K562 (cell line): ENCODE results near the gene TDRKH. TPM values are rescaled to one million over a fixed set of nuclear protein-coding genes. Genes with fewer than 3 reads are reported as not detected.

ENCODE experiments used
- ATAC-seq: fragments of 200-7000 bp; cut with Tn5 transposase; 3 replicates; pipeline ENCODE4 v1.9.1; 2020; ENCODE audit warnings: moderate library complexity
- BruUV-seq: library from RNA; stranded (reverse); fragments of 400-500 nt; replicated peaks from 2 replicates; lab custom pipeline; 2021; lab: Mats Ljungman, UMichigan
- CTCF ChIA-PET: fragments of 300-600 bp; formaldehyde crosslinking; extraction: SDS; loops from one replicate; lab custom pipeline; 2021; ENCODE audit warnings: low intra/inter-chr PET ratio; lab: Yijun Ruan, JAX
- POLR2A ChIA-PET: fragments of 300-600, 350-650 bp; sonication (Branson Sonifier 250); formaldehyde crosslinking; extraction: SDS; loops from one replicate; lab custom pipeline; 2021; ENCODE audit warnings: antibody characterized with exemption, inconsistent platforms; lab: Yijun Ruan, JAX
- DNase-seq, 4 experiments: peaks; one replicate each; pipeline versions ENCODE4 v3.0.0 to v3.0.0-alpha.2; 2011 to 2018; ENCODE audit warnings: low spot score in 3 of 4, mixed read lengths in 3 of 4; ENCODE audit errors: extremely low read depth in 1 of 4
- FAIRE-seq: peaks from 2 replicates; lab custom pipeline; 2011; peaks lifted over from hg19 to GRCh38; lab: Jason Lieb, UNC
- H2AFZ ChIP-seq: 2 replicates; pipeline ENCODE4 v1.6.0; 2011; ENCODE audit warnings: low read depth, low read length, control low read depth, inconsistent platforms
- H3K27ac ChIP-seq: fragments of 200-600 bp; 3 replicates; pipeline ENCODE4 v1.8.0; 2011; ENCODE audit warnings: low read depth, mild to moderate bottlenecking, control low read depth, inconsistent platforms, low read length, moderate library complexity, mixed read lengths; ENCODE audit errors: extremely low read depth
- H3K27me3 ChIP-seq, 2 experiments: fragments of 300-600 bp in 1 of 2; 2 replicates in 1 of 2; 3 replicates in 1 of 2; pipeline versions ENCODE4 v1.6.0 to v1.8.0; 2011; ENCODE audit warnings: inconsistent platforms in 2 of 2, low read length in 2 of 2, mild to moderate bottlenecking in 1 of 2, mixed read lengths in 1 of 2, moderate library complexity in 1 of 2; ENCODE audit not compliant: control insufficient read depth in 2 of 2, insufficient read depth in 2 of 2
- H3K36me3 ChIP-seq: fragments of 300-600 bp; 3 replicates; pipeline ENCODE4 v1.8.0; 2011; ENCODE audit warnings: mild to moderate bottlenecking, low read length, inconsistent platforms; ENCODE audit not compliant: control insufficient read depth, insufficient read depth
- H3K4me1 ChIP-seq, 2 experiments: fragments of 200-600 bp in 1 of 2; replicated peaks in 1 of 2; 2 replicates in 1 of 2; 3 replicates in 1 of 2; pipeline versions ENCODE4 v1.5.1 to v1.8.0; 2011; ENCODE audit warnings: inconsistent platforms in 2 of 2, low read length in 2 of 2, mild to moderate bottlenecking in 1 of 2, mixed read lengths in 1 of 2, moderate library complexity in 1 of 2; ENCODE audit not compliant: control insufficient read depth in 2 of 2, insufficient read depth in 2 of 2
- H3K4me2 ChIP-seq: 2 replicates; pipeline ENCODE4 v1.6.1; 2011; ENCODE audit warnings: low read length, control low read depth, inconsistent platforms, mixed read lengths; ENCODE audit not compliant: insufficient read depth
- H3K4me3 ChIP-seq: fragments of 200-600 bp; sonication (generic), shearing (Covaris generic); 2 replicates; pipeline ENCODE4 v1.5.1; 2016; ENCODE audit warnings: control low read depth, inconsistent platforms
- H3K79me2 ChIP-seq: fragments of 200-600 bp; 3 replicates; pipeline ENCODE4 v1.8.0; 2011; ENCODE audit warnings: low read length, inconsistent platforms; ENCODE audit not compliant: control insufficient read depth, insufficient read depth
- H3K9ac ChIP-seq, 2 experiments: 2 replicates each; pipeline versions ENCODE4 v1.6.0 to v1.6.1; 2011; ENCODE audit warnings: low read depth in 2 of 2, low read length in 2 of 2, control low read depth in 1 of 2, inconsistent platforms in 1 of 2, mild to moderate bottlenecking in 1 of 2, mixed read lengths in 1 of 2; ENCODE audit not compliant: insufficient read depth in 1 of 2
- H3K9me1 ChIP-seq: one replicate; pipeline ENCODE4 v1.6.0; 2011; ENCODE audit warnings: inconsistent platforms, mild to moderate bottlenecking, low read length, moderate library complexity; ENCODE audit not compliant: control insufficient read depth, insufficient read depth
- H3K9me3 ChIP-seq: replicated peaks from 2 replicates; pipeline ENCODE4 v1.5.1; 2011; ENCODE audit warnings: low read depth, low read length, inconsistent platforms; ENCODE audit not compliant: control insufficient read depth, insufficient read depth
- H4K20me1 ChIP-seq: replicated peaks from 2 replicates; pipeline ENCODE4 v1.6.1; 2011; ENCODE audit warnings: low read length, inconsistent platforms, mixed read lengths; ENCODE audit not compliant: control insufficient read depth, insufficient read depth
- CTCF ChIP-seq, 3 experiments: IDR thresholded peaks in 2 of 3; conservative IDR thresholded peaks in 1 of 3; 2 replicates each; pipeline ENCODE4 v1.5.1; 2011 to 2012; ENCODE audit warnings: low read length in 3 of 3, mild to moderate bottlenecking in 3 of 3, control low read depth in 2 of 3, improper control_type of control experiment in 1 of 3, inconsistent platforms in 1 of 3, low read depth in 1 of 3, mixed read lengths in 1 of 3, moderate library complexity in 1 of 3; ENCODE audit not compliant: insufficient read depth in 2 of 3
- EGR1 ChIP-seq: fragments of 450-650 bp; conservative IDR thresholded peaks from 2 replicates; pipeline ENCODE4 v1.6.1; 2017; ENCODE audit warnings: mild to moderate bottlenecking
- ID3 ChIP-seq, 2 experiments: fragments of 250-450 bp in 1 of 2; fragments of 450-650 bp in 1 of 2; sonication (Bioruptor Pico) in 1 of 2; IDR thresholded peaks; 2 replicates each; pipeline versions ENCODE4 v1.6.1 to v1.8.0; 2016 to 2021; ENCODE audit warnings: mild to moderate bottlenecking in 2 of 2, moderate library complexity in 2 of 2, missing compliant biosample characterization in 1 of 2, missing genetic modification characterization in 1 of 2
- NUFIP1 ChIP-seq: fragments of 450-650 bp; IDR thresholded peaks from 2 replicates; pipeline ENCODE4 v1.6.1; 2018; ENCODE audit not compliant: partially characterized antibody
- REST ChIP-seq, 2 experiments: fragments of 450-650 bp; formaldehyde crosslinking in 1 of 2; IDR thresholded peaks; 2 replicates each; pipeline versions ENCODE4 v1.4.0 to v1.6.1; 2014 to 2020; ENCODE audit warnings: mild to moderate bottlenecking in 2 of 2, borderline replicate concordance in 1 of 2, low read depth in 1 of 2
- ZKSCAN1 ChIP-seq: fragments of 150-350 bp; IDR thresholded peaks from 2 replicates; pipeline ENCODE4 v1.6.1; 2016; ENCODE audit warnings: low read depth, low read length
- ZNF830 ChIP-seq: fragments of 250-450 bp; sonication (Bioruptor Pico); IDR thresholded peaks from 2 replicates; pipeline ENCODE4 v1.5.0; 2021; ENCODE audit warnings: mild to moderate bottlenecking
- WGBS: fragments of 100-300 bp; shearing (Covaris generic); methylation state at CpG from one replicate; pipeline ENCODE4 v1.1.6; 2016; ENCODE audit warnings: low coverage, mixed read lengths; ENCODE audit not compliant: insufficient coverage; ENCODE audit errors: missing lambda C conversion rate; 5-methylcytosine and 5-hydroxymethylcytosine counted together
- in situ Hi-C: fragments of 300-500 bp; cut with MboI; formaldehyde crosslinking; loops from 4 replicates; pipeline ENCODE4 v1.15.0; 2018; ENCODE audit warnings: inconsistent platforms, mixed read lengths
- intact Hi-C: fragments of 100-400 bp; cut with micrococcal nuclease; formaldehyde crosslinking; loops from 2 replicates; pipeline ENCODE4 v1.14.2; 2022
- polyA plus RNA-seq, 8 experiments: library from polyadenylated mRNA; depleted of rRNA in 4 of 8; stranded (reverse) in 5 of 8; unstranded in 3 of 8; fragments of >200 nt; fragmentation: Nextera tagmentation in 2 of 8; fragmentation: Illumina TruSeq in 1 of 8; extraction: Ambion mirVana in 2 of 8; extraction: Trizol in 1 of 8; gene quantifications; 2 replicates each; pipeline versions ENCODE4 v1.2.1 to v1.2.3, GENCODE V29; 2011 to 2014; ENCODE audit warnings: inconsistent platforms in 1 of 8, missing spikeins in 1 of 8
- total RNA-seq, 7 experiments: library from RNA; depleted of rRNA in 6 of 7; stranded (reverse); fragments of >200 nt in 6 of 7; fragmentation: Illumina TruSeq in 2 of 7; extraction: Trizol in 2 of 7; gene quantifications; 2 replicates each; pipeline versions ENCODE4 v1.2.1 to v1.2.3, GENCODE V29; 2011 to 2021; ENCODE audit warnings: low replicate concordance in 1 of 7
- TF ChIP-seq, protein P1 (sequence below): IDR thresholded peaks from 2 replicates; pipeline ENCODE4 v1.6.1; 2011; ENCODE audit not compliant: insufficient read length; ENCODE audit errors: extremely low read depth

TDRKH gene
- total and polyA plus RNA-seq, 9 of the 15 experiments (the other 6 are each of a cell fraction or from before 2014, with no cell fraction given), result 4.3 to 21.3 (median 8.4) TPM

DNA sequence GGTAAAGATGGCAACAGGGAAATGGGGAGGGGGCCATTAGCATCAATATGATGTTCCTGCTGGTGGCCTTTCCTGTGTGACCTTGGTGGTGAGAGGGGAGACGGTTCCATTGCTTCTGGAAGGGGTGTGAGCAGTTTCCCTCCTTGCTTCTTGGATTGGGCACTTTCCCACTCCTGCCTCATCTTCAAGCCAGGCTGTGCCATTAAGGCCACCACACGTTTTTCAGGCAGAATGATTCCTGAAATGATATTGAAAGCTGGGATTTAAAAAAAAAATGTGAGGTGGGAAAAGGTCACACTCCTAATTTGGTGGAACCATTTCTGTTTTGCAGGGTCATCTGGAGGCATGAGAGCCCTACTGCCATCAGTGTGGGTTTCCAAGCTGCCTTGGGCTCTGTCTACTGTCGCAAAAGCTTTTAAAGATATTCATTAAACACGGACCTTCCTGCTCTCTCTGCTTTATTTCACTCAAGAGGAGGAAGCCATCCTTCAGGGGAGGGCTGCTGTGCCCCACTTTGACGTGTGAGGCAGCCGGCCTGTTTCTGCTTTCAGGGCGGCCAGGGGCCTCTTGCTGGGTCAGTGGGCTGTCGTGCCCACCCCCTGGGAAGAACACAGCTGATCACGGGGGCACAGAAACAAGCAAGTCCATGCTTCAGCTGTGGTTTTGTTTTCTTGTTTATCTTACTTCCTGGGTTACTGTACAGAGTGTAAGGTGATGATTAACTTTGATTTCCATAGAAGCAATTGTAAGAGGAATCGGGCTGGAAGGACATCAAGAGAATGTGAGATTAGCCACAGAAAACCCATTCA, 60.9 kb downstream of the TDRKH start:
- Histone ChIP-seq H3K27ac (no peak overlapping the region), H3K9ac (no peak overlapping the region), H3K9me3 (0 out of 2 replicates have a peak, but pooled peaks cover 2% of the 10 kb centered on the region), H3K4me2 (no peak overlapping the region), H3K4me1 (no peaks in the 10 kb centered on the region), H3K4me3 (no peak overlapping the region), H3K9me1 (no peaks in the 10 kb centered on the region), H2AFZ (no peak overlapping the region), H3K36me3 (no peaks in the 10 kb centered on the region), H4K20me1 (no peaks in the 10 kb centered on the region), H3K27me3 (peaks cover 63 to 75% of the 10 kb centered on the region in 2 experiments), H3K79me2 (no peaks in the 10 kb centered on the region)
- WGBS, result 1% methylated on average over 10 of the region's 10 CpGs
- FAIRE-seq, result no peak
- in situ Hi-C loops, result no loop called here
- CTCF ChIA-PET, result no interaction called here
- no peak for ATAC-seq
- no TSS peak for BruUV-seq
- intact Hi-C loops, result no loop called here
- POLR2A ChIA-PET, result interaction anchor here (0.7 to 2.6 kb wide), 2 partner anchors 10 to 14 kb away, joined by 3 to 7 read pairs; no protein-coding TSS in a partner anchor
- no peak for DNase-seq
- TF ChIP-seq CTCF (IDR thresholded peaks at IDR 0.05 in 2 of 3, conservative IDR thresholded peaks at IDR 0.05 in 1 of 3; ENCODE audit: insufficient read depth in 2 of 3, low read depth in 1 of 3, low read length in 3 of 3) (no peak), NUFIP1 (no peak), ZNF830 (CRISPR knock-in tag) (no peak), REST (IDR thresholded peaks at IDR 0.05; ENCODE audit: borderline replicate concordance) (no peak), REST (CRISPR knock-in tag; IDR thresholded peaks at IDR 0.05; ENCODE audit: low read depth) (no peak), EGR1 (no peak), ID3 (CRISPR knock-in tag; IDR thresholded peaks at IDR 0.05) (no peak), ID3 (tag; IDR thresholded peaks at IDR 0.05) (no peak), ZKSCAN1 (no peak)
- TF ChIP-seq, protein P1, sequence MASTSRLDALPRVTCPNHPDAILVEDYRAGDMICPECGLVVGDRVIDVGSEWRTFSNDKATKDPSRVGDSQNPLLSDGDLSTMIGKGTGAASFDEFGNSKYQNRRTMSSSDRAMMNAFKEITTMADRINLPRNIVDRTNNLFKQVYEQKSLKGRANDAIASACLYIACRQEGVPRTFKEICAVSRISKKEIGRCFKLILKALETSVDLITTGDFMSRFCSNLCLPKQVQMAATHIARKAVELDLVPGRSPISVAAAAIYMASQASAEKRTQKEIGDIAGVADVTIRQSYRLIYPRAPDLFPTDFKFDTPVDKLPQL, result no peak
